NCI-H748 (cell line): ENCODE measurements around the gene ODF2L.
A peak's percentile ranks its signal among the peaks of the same experiment; 100 is the strongest.

Experiments
- DNase-seq: peaks from one replicate; lab custom pipeline; 2025; ENCODE audit not compliant: unreplicated experiment; lab: John Stamatoyannopoulos, UW

Gene ODF2L, protein sequence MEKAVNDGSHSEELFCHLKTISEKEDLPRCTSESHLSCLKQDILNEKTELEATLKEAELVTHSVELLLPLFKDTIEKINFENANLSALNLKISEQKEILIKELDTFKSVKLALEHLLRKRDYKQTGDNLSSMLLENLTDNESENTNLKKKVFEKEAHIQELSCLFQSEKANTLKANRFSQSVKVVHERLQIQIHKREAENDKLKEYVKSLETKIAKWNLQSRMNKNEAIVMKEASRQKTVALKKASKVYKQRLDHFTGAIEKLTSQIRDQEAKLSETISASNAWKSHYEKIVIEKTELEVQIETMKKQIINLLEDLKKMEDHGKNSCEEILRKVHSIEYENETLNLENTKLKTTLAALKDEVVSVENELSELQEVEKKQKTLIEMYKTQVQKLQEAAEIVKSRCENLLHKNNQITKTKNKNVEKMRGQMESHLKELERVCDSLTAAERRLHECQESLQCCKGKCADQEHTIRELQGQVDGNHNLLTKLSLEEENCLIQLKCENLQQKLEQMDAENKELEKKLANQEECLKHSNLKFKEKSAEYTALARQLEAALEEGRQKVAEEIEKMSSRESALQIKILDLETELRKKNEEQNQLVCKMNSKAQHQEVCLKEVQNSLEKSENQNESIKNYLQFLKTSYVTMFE

DNA sequence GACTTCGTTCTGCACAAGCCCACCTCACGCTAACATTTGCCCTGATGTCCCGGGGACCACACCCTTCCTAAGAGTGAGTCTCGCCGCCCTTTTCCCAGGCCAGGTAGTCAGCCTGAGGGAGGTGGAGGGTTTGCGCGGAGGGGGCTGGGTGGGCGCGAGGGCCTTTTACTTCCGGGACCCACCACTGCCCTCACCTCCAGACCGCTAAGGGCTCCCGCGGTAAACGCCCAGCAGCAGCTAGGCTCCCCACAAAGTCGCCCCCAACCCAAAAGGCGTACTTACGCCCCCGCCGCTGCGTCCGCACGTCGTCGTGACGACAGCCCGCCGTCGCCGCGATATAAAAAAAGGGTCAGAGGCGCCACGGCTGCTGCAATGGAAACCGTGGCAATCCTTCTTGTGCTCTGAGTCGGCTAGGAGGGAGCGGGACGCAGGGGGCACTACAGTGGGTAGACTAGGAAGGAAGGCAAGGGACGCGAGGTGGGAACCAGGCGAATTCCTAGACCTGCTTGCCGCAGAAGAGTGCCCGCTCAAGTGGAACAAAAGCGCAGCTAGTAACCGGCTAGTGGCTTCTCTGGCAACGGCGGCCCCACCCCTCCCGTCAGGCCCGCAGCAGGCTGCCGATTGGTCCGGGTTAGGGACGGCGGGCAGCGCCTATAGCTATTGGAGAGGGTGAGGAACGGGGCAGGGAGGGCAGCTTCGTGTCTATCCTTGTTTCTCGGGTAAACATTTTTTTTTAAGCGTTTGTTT, at the start of gene ODF2L:
Gene ODF2L (minus strand): TSS at position 573 of the 747 bp plus-strand sequence. CDS start 9,296 bp downstream, outside the sequence.
- DNase-seq, result peak; percentile 88

DNA sequence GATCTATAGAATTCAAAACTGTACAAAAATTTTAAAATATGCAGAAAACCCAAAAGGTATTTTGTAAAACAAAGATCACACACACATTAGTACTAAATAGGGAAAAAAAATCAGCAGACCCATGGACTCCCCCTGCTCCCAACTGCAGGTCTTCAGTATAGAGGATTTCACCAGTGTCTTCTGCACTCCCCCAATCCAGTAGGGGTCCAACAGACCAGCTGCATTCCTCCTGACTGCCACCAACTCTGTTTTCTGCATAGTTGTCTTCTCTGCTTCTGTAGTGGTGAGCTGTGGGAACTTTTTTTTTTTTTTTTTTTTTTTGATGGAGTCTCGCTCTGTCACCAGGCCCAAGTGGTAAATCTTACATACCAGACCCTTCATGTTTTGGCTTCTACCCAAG, 49.8 kb upstream of the ODF2L start:
- DNase-seq, result no peak

DNA sequence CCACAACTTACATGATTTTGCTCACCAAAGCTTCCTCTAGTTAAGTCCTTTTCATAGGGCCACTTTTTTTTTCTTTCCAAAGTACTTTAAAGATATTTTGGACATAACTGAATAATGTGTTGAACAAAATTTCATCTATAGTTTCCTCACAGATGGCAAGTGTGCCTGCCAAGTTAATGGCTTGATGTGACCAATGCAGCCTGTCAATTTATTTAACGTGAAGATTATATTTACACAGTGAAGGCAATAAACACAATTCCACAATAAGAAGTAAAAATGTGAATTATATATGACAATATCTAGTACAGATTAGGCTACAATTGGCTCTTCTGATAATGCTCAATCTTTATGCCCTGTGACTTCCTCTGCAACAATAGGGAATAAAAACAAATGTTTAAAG, 45.9 kb upstream of the ODF2L start:
- no peak for DNase-seq

DNA sequence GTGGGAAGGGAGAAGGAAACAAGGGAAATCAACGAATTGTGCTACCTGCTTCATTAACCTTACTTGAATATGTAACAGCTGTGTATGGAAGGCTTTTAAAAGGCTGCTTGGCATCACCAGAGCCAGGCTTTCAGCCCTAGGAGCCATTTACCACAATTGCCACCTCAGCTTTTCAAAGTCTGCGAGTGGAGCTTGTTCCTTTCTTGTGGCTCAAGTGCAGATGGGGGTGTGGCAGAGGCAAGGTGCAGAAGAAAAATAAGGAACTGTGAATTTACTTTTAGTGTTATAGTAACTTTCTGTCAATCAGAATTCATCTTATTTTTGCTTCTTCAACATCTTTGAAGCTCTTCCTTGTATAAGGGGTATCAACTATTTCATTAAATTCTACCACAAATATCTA, 45.5 kb upstream of the ODF2L start:
- no peak for DNase-seq

DNA sequence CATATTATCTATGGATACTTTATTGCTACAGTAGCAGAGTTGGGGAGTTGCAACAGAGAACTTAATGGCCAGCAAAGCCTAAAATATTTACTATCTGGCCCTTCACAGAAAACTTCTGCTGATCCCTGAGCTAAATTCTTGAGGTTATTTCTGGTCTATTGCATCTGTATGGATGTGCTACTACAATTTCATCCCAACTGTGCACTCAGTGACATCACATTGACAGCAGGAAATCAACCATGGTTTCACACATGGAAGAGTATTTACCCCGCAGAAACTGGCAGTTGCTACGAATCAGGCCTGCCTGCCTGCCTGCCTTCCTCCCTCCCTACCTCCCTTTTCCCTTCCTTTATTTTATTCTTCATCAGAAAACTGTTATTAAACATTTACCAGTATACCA, 39.9 kb upstream of the ODF2L start:
- no peak for DNase-seq

DNA sequence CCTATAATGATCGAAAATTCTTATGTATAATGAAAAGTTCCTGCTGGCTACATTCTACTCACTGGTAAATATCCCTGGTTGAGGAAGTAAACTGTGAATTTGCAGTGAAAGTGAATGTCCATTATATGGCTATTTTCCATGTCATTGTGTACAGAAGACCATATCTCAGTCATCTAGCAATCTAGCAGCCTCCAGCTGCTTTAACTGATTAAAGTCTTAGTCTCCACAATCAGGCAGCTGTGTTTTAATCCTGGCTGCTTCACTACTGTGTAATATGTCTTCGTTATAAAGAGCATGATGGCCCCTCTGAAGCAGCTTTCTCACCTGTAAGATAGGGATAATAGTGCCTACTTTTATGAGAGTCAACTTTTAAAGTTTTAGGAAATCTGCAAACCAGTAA, 39.2 kb upstream of the ODF2L start:
- DNase-seq, result no peak

DNA sequence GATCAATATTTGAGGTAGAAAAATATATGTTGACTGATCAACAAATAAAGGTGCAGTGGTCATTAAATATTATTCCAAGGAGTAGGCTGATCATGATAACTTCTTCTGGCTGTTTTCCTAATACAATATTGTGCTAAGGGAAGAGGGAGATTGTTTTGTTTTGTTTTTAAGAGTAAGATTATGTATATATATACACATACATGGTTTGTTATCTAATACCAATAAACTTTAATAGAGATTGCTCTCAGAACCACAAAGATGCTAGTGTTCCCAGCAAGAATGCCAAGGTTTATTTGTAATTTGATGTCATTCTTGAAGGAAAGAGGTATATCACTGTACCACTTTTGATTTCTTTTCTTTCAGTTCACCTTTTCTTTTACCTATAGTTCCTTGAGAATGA, 37.9 kb upstream of the ODF2L start:
- no peak for DNase-seq

DNA sequence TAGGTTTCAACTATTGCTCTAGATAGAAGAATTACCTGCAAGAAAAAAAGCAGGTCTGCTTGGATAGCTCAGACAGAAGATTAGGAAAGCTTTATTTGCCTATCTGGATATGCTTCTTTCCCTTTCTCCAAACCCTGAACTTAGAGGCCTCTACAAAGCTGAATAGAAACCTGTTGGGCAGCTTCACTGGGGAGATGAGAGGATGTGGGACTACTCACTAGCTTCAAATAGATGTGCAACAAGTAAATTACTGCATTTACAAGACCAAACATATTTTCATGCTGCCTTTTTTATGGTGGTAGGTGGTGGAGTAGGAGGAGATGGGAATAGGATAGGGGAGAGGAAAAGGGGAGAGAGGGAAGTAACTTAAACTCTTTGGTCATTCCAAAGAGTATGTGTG, 34.3 kb upstream of the ODF2L start:
- DNase-seq, result no peak

DNA sequence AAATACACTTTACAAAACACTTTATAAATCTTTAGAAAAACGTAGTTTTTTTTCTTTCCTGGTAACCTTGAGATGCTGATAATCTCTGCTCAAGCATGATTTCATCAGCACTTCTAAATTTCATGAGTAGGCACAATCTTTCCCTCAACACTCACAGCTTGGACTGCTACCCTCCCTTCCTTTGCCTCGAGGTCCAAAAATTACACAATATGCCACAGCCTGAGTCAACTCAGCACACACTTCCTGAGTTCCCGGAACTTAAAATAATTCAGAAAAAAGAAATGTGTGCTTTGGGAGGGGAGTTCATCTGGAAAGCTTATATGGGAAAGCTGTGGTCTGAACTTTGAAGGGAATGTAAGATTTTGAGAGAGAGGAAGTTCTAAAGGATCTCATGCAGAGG, 33.7 kb upstream of the ODF2L start:
- DNase-seq, result no peak

DNA sequence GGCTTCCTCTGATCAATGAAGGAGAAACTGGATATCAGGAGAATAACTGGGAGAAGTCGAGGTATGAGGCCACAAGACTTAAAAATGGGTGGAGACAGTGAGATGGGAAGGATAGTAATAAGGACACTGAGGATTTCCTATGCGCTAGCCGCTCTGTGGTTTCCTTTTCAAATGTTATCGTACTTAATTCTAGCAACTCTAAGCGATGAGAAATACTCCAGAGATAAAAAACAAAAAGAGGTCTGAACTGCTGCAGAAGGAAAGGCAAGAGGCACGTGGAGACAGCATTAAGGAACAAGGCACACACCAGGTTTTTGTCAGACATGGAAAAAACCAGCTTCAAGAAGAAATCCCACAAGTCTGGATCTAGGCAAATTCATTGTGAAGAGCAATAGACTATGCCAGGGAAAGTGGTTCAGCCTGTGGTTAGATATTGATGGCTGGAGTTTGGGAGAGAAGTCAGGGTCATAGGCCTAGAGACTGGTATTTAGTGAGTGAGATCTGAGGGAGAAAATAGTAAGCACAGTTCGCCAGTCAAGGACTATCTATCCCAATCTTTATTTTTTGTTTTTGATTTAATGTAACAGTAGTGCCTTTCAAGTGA, 33.1 kb upstream of the ODF2L start:
- DNase-seq, result no peak

DNA sequence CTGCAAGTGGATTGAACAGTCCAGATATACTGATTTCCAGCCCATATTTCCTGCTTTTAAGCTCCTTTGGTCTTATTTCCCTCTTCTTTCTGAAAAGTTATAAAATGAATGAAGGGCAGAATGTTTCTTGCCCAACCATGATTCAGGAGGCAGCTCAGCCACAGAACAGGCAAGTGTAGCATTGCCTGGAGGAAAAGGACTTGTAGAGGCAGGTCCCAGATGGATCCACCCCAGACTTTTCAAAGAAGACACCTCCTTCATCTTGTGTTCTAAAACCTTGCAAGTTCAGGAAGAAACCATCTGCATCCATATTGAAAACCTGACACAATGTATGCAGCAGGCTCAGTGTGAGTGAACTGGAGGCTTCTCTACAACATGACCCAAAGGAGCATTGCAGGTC, 27.8 kb upstream of the ODF2L start, which contains the start of gene CLCA2:
Gene CLCA2 (plus strand): TSS at position 299 of the 400 bp plus-strand sequence. CDS start 77 bp downstream, at position 376.
- DNase-seq, result no peak

DNA sequence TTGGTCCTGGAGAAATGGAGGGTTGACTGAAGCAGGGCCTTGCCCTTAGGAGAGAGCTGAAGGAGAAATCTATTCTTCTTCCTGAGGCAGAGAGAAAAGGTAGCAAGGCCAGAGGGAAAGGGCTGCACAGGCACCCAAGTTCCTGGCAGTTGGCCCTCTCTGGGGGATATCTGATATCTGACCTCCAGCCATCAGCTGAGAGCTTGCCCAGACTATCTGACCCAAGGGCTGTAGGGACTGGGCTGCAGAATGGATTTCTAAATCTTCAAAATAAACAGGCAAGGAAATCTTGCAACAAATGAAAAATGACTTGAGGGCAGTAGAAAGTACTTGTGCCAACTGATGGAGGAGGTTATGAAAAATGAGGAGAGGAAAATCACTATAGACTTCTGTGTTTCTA, 27.4 kb upstream of the ODF2L start:
- DNase-seq, result no peak

DNA sequence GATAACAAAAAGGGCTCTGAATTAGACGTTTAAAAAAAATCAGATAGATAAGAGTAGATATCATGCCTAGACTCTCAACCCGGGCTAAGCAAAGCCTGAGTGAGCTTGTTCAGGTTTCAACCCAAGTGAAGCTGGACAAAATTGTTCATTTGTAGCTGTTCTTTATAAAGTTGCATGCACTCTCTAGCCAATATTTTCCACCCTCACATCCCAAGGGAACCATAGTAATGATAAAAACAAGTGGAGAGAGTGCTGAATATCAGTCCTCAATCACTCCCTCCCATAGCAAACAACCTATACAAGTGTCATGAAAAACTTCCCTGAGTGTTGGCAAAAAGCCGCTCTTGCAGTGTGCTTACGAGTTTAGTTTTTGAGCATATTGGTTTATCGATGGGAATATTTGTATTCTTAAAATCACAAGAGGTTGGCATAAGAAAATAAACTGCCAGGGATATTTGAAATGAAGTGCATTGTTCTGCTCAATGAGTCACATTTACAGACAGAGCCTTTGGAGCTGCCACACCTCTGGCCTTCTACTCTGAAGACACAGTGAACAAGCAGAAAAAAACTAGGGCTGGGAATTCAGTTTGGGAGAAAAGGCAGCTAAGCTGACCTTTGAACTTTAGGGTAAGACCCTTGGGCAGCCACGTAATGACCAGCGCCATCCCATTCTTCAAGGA, 25.6 kb upstream of the ODF2L start:
- DNase-seq, result no peak

DNA sequence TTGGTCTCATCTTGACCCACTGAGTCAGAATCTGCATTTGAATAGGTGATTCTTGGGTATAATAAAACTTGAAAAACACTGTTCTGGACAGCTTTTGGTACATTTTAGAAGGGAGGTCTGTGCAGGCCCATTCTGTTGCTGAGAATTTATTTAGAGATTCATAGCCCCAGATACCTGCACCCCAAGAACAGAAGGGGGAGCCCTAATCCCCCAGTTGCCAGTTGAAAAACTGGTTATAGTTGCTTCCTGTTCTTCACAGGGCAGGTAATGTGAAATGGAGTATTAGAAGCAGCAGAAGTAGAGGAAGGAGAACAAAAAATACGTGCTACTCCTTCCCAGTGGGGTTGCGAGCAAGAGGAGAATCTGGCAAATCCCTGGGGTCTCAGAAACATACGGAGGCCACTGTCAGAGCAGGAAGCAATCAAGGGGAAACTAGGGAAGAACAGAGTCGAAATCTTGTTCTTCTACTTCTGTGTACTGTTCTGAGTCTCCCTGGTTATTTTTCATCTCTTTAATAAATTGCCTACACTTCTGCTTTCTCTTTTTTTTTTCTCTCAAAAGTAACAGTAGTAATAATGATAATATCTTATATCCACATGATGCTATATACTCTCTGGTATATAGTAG, 23.3 kb upstream of the ODF2L start:
- no peak for DNase-seq

DNA sequence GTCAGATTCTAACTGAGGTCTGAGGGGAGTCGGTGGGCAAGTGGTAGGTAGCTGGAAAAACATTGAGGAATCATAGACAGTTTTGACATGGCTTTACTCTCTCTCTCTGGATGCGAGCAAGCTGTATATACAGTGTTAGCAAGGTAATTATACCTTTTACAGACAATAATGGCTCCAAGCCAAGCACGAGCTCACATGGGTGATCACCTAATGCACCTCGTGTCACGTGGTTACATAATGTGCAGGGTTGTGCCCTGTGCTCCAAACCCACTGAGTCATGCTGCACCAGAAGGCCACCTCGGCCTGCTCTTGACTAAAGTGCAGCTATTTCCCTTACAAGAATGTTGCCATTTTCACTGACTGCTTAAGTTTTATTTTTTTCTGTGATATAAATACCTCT, 20.2 kb upstream of the ODF2L start:
- peak; percentile 81 for DNase-seq

DNA sequence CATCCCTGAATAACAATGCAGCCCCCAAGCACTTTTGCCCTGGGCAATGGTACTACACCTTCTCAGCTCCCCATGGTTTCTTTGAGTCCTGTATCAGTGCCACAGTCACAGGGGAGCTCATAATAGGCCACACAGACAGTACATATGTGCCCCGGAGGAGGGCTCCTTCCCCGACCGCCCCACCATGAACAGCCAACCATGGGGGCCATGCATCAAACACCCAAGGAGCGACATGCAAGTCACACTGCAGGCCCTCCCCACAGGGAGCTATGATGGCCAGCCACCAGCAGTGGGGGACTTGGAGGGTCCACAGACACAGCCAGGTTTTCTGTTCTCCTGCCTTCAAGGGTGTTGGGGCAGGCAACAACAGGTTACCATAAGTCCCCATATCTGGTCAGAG, 14.8 kb upstream of the ODF2L start:
- DNase-seq, result no peak

DNA sequence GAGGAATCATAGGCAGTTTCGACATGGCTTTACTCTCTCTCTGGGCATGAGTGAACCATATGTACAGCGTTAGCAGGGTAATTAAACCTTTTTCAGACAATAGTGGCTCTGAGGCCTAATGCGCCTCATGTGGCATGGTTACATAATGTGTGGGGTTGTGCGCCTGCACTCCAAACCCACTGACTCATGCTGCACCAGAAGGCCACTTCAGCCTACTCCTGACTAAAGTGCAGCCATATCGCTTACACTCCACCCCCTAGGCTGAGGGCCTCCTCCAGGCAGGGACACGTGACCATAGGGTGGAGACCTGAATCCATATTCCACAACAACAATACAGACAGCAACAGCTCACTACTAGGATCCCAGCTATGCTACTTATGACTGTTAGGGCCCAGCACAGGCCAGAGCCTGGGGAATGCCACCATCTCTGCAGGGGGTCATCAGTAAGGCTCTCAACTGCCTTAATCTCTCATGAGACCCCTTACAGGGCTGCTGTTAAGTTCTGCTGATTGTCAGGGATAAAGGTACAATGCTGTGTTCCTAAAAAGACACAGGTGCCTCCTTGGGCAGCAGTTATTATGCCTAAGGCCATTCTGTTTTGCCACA, 13.4 kb upstream of the ODF2L start:
- DNase-seq, result peak; percentile 23

DNA sequence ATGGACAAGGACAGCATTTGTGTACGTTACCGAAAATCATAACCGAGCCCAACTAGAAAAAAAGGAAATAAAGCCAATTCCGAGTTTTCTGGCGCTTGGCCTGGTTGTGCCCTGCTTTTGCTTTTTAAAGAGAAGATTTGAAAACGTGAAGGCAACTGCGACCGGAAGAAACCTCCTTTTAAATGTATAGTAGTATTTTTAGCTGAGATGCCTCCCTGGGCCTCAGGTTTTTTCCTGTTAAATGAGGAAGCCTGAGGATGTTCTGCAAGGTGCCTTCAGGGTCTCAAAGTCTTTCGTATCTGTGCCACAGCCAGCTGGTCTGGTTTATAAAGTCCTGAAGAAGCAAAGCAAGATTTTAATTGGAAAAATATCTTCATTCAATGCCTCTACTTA, 371 bp upstream of the ODF2L start:
- no peak for DNase-seq

DNA sequence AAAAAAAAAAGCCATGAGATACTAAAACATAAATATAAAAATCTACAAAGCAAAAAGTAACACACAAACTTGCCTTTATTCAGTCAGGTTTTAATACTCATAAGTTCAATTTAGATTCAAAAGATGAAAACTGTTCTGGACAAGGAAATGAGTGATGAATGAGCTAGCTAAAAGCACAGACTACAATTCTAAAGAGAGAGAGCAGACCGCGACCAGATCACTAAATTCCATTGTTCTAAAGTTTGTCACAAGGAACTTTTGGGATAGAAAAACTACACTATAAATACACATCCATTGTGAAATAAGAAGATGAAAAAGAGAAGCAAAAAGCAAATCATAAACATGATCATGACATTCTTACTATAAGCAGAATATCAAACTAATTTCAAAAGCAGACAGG, 1.7 kb downstream of the ODF2L start:
- DNase-seq, result no peak

DNA sequence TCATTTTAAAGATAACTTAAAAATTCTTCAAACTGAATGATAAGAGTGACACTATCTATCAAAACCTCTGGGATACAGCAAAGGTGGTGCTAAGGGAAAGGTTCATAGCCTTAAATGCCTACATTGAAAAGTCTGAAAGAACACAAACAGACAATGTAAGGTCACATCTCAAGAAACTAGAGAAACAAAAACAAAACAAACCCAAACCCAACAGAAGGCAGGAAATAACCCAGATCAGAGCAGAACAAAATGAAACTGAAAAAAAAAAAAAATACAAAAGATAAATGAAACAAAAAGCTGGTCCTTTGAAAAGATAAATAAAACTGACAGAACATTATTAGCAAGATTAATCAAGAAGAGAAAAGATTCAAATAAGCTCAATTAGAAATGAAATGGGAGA, 6.8 kb downstream of the ODF2L start:
- no peak for DNase-seq
